Prostate gland (tissue), 2 donors: ENCODE measurements around the gene PFN3. TPM values are rescaled to one million over a fixed set of nuclear protein-coding genes. Genes with fewer than 3 reads are reported as not detected.

Experiments
- DNase-seq: peaks from one replicate; pipeline ENCODE4 v3.0.0-alpha.2; 2019; ENCODE audit warnings: low spot score
- H3K27ac ChIP-seq, 2 donors: fragments of 200-600 bp; sonication (generic); 2 replicates each; pipeline ENCODE4 v1.5.1; 2017 to 2019
- H3K27me3 ChIP-seq: fragments of 200-600 bp; sonication (generic); replicated peaks from 2 replicates; pipeline ENCODE4 v1.5.1; 2019; ENCODE audit not compliant: insufficient read depth
- H3K36me3 ChIP-seq, 2 donors: fragments of 200-600 bp; sonication (generic); 1 replicate in 1 of 2; 2 replicates in 1 of 2; pipeline versions ENCODE4 v1.5.1 to v1.8.1; 2017 to 2019
- H3K4me1 ChIP-seq: fragments of 200-600 bp; sonication (generic); replicated peaks from 2 replicates; pipeline ENCODE4 v1.5.1; 2019
- H3K4me3 ChIP-seq, 2 donors: fragments of 200-600 bp; sonication (generic); 2 replicates each; pipeline ENCODE4 v1.5.1; 2017 to 2019
- H3K9me3 ChIP-seq: fragments of 200-600 bp; sonication (generic); 2 replicates; pipeline ENCODE4 v1.5.1; 2017
- CTCF ChIP-seq, 4 experiments: fragments of 200-600 bp in 2 of 4; fragments of 450-650 bp in 2 of 4; sonication (generic) in 2 of 4; IDR thresholded peaks; 1 replicate in 3 of 4; 2 replicates in 1 of 4; pipeline ENCODE4 v1.5.1; 2016 to 2019; ENCODE audit warnings: antibody characterized with exemption in 4 of 4, mild to moderate bottlenecking in 2 of 4, moderate library complexity in 2 of 4
- POLR2A ChIP-seq: fragments of 450-650 bp; IDR thresholded peaks from one replicate; pipeline ENCODE4 v1.6.1; 2016; ENCODE audit warnings: antibody characterized with exemption, mild to moderate bottlenecking
- POLR2AphosphoS5 ChIP-seq: sonication (generic); formaldehyde crosslinking; IDR thresholded peaks from one replicate; pipeline ENCODE4 v1.6.1; 2017; ENCODE audit warnings: antibody characterized with exemption
- WGBS: methylation state at CpG from one replicate; pipeline ENCODE4 v1.1.5; 2018; 5-methylcytosine and 5-hydroxymethylcytosine counted together
- intact Hi-C: fragments of 100-400 bp; cut with DNase I; formaldehyde crosslinking; loops from one replicate; pipeline ENCODE4 v1.14.2; 2022
- total RNA-seq, 2 donors: library from RNA; depleted of rRNA; stranded (reverse); fragments of >200 nt; gene quantifications; one replicate each; pipeline ENCODE4 v1.1.0, GENCODE V29; 2016

Gene PFN3
- total RNA-seq, 2 donors from 2014 or later, result not detected

DNA sequence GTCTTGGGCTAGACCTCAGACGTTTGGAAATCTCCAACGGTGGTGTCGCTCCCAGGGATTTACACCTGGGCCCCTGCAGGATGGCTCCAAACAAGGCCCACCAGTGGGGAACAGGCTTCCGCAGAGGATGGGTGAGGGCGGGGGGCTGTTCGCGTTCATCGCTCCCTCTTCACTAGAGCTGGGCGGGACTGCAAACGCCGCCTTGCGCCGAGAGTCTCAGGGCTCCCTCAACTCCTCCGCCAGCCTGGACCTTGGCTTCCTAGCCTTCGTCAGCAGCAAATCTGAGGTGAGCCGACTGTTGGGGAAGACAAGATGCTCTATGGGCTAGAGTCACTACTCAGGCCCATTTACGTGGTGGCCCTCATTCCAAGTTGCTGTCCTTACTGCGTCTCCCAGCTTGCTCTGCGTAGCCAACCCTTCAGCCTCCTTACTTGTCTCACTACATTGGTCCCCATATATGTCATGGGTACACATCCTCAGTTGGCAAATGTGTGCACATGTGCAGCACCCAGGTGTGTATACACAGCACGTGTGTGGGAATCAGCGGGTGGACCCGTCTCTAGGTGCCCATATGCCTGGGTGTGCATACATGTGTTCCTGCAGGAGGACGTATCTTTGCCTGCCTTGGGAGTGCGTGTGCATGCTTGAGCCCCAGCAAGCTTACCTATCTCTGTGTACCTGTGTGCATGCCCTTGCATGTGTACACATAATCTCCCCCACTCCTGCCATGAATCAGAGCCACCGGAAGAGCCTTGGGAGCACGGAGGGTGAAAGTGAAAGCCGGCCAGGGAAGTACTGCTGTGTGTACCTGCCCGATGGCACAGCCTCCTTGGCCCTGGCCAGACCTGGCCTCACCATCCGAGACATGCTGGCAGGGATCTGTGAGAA, 32.2 kb downstream of the PFN3 start:
- H3K27ac ChIP-seq, result no peak overlapping the region
- no peaks in the 10 kb centered on the region for H3K27me3 ChIP-seq
- TF ChIP-seq CTCF (IDR thresholded peaks at IDR 0.05), result no peak
- TF ChIP-seq POLR2AphosphoS5, result no peak
- H3K4me3 ChIP-seq, result no peak overlapping the region
- no peaks in the 10 kb centered on the region for H3K36me3 ChIP-seq
- 89% methylated on average over 29 of the region's 29 CpGs for WGBS
- intact Hi-C loops, result loop anchor here (5.0 kb wide), 1 partner anchor 236 kb away; the partner anchor contains the start of gene NSD1
- no peak for DNase-seq
- no peaks in the 10 kb centered on the region for H3K9me3 ChIP-seq
- H3K4me1 ChIP-seq, result peaks cover 12% of the 10 kb centered on the region

DNA sequence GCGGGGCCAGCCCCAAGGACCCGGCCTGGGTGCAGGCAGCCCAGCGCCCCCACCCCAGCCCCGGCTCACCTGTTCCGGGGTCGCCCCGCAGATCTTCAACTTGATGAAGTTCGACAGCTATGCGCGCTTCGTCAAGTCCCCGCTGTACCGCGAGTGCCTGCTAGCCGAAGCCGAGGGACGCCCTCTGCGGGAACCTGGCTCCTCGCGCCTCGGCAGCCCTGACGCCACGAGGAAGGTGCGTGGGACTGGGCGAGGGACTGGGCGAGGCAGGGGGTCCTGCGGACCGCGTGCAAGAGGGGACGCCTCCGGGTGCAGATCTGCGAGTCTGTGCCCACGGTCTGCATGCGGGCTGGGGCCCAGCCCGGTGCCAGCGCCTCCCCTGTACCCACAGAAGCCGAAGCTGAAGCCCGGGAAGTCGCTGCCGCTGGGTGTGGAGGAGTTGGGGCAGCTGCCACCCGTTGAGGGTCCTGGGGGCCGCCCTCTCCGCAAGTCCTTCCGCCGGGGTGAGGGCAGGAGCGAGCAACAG, 33.1 kb downstream of the PFN3 start:
- H3K9me3 ChIP-seq, result no peaks in the 10 kb centered on the region
- intact Hi-C loops, result loop anchor here (5.0 kb wide), 1 partner anchor 235 kb away; the partner anchor contains the start of gene NSD1
- DNase-seq, result no peak
- no peaks in the 10 kb centered on the region for H3K36me3 ChIP-seq
- H3K27me3 ChIP-seq, result no peaks in the 10 kb centered on the region
- H3K4me1 ChIP-seq, result peaks cover 12% of the 10 kb centered on the region
- peak overlapping the region; percentile 26 to 32 for H3K4me3 ChIP-seq
- peak overlapping the region; percentile 96 for H3K27ac ChIP-seq
- 39% methylated on average over 43 of the region's 46 CpGs for WGBS
- TF ChIP-seq POLR2AphosphoS5 (no peak), POLR2A (no peak), CTCF (IDR thresholded peaks at IDR 0.05) (no peak)

GRCh38 chr5:177366528-177367322, 33.7 kb downstream of the PFN3 start:
- peak overlapping the region; percentile 96 for H3K27ac ChIP-seq
- no peaks in the 10 kb centered on the region for H3K36me3 ChIP-seq
- H3K4me3 ChIP-seq, result peak overlapping the region; percentile 26 to 32
- no peaks in the 10 kb centered on the region for H3K27me3 ChIP-seq
- peaks cover 12% of the 10 kb centered on the region for H3K4me1 ChIP-seq
- TF ChIP-seq POLR2AphosphoS5 (peak; percentile 82), POLR2A (peak; percentile 49), CTCF (IDR thresholded peaks at IDR 0.05) (no peak)
- DNase-seq, result peak; percentile 92
- no peaks in the 10 kb centered on the region for H3K9me3 ChIP-seq
- intact Hi-C loops, result loop anchor here (5.0 kb wide), 1 partner anchor 234 kb away; the partner anchor contains the start of gene NSD1
- WGBS, result 16% methylated on average over 36 of the region's 36 CpGs

DNA sequence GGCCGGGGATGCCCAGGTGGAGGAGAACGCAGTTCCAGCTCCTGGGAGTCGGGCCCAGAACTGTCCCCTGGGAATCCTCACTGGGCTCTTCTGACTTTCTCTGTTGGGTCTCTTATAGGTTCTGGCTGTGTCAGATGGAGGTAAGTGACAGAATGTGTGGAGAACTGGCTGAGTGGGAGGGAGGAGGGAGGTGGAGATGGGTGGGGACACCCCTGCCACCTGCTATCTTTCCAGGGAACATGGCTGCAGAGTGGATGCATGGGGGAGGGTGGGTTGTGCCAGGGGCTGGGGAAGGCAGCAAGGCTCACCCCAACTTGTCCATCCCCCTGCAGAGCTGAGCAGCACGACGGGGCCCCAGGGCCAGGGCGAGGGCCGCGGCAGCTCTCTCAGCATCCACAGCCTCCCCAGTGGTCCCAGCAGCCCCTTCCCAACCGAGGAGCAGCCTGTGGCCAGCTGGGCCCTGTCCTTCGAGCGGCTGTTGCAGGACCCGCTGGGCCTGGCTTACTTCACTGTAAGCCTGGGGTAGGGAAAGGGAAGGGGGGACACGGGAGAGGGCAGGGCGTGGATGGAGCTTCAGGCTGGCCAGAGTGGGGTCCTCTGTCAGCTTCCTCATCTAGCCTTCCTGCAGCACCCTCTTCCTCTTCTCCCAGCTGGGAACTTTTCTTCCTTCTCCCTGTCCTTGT, 34.5 kb downstream of the PFN3 start:
- intact Hi-C loops, result loop anchor here (5.0 kb wide), 1 partner anchor 234 kb away; the partner anchor contains the start of gene NSD1
- Histone ChIP-seq H3K9me3 (no peaks in the 10 kb centered on the region), H3K4me3 (no peak overlapping the region), H3K27me3 (no peaks in the 10 kb centered on the region), H3K4me1 (peaks cover 12% of the 10 kb centered on the region), H3K27ac (peak overlapping the region; percentile 96), H3K36me3 (no peaks in the 10 kb centered on the region)
- 67% methylated on average over 14 of the region's 14 CpGs for WGBS
- no peak for DNase-seq
- no peak for TF ChIP-seq CTCF (IDR thresholded peaks at IDR 0.05)
- TF ChIP-seq POLR2A, result no peak
- no peak for TF ChIP-seq POLR2AphosphoS5
